ENCODE data around the gene DGLUCY.

DNA sequence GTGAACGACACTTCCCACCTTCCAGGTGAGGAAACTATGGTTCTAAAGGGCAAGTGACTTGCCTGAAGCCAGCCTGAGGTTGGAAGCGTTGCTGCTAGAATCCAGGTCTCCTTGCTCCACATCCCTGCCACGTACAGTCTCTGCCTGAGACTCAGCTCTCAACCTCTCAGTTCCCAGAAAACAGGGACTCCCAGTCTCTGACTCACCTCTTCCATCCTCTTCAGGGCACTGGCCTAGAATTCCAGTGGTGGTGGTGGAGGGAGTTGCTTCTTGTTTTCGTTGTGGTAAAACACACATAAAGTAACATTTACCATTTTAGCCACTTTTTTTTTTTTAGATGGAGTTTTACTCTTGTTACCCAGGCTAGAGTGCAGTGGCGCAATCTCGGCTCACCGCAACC lies 123.3 kb downstream of the DGLUCY start:
- no peak for TF ChIP-seq POLR2A (IDR thresholded peaks at IDR 0.05)
- TF ChIP-seq, protein P1, sequence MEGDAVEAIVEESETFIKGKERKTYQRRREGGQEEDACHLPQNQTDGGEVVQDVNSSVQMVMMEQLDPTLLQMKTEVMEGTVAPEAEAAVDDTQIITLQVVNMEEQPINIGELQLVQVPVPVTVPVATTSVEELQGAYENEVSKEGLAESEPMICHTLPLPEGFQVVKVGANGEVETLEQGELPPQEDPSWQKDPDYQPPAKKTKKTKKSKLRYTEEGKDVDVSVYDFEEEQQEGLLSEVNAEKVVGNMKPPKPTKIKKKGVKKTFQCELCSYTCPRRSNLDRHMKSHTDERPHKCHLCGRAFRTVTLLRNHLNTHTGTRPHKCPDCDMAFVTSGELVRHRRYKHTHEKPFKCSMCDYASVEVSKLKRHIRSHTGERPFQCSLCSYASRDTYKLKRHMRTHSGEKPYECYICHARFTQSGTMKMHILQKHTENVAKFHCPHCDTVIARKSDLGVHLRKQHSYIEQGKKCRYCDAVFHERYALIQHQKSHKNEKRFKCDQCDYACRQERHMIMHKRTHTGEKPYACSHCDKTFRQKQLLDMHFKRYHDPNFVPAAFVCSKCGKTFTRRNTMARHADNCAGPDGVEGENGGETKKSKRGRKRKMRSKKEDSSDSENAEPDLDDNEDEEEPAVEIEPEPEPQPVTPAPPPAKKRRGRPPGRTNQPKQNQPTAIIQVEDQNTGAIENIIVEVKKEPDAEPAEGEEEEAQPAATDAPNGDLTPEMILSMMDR (IDR thresholded peaks at IDR 0.05), result no peak

All from Peyer's patch (tissue), 4 donors.